Measurements from ENCODE around the gene TMEM176A. TPM values are rescaled to one million over a fixed set of nuclear protein-coding genes. Genes with fewer than 3 reads are reported as not detected.

The TMEM176A gene
- total and polyA plus RNA-seq, 8 donors, result 2.7 to 48.8 (median 5.9) TPM

- Histone ChIP-seq H3K9me3 (no peaks in the 10 kb centered on the region), H3K27me3 (peaks cover 0 to 7% of the 10 kb centered on the region in 2 donors), H3K4me1 (no peaks in the 10 kb centered on the region), H3K36me3 (no peaks in the 10 kb centered on the region), H3K4me3 (no peak overlapping the region), H3K27ac (no peak overlapping the region)
- intact Hi-C loops (cut with DNase I), result no loop called here
- ATAC-seq (no peak), DNase-seq (no peak)
- TF ChIP-seq CTCF (IDR thresholded peaks at IDR 0.05), result no peak
Measured at GRCh38 chr7:150830937-150831336, 30.4 kb downstream of the TMEM176A start.

- H3K4me1 ChIP-seq, result no peaks in the 10 kb centered on the region
- TF ChIP-seq CTCF (IDR thresholded peaks at IDR 0.05), result no peak
- H3K9me3 ChIP-seq, result no peaks in the 10 kb centered on the region
- peaks cover 0 to 7% of the 10 kb centered on the region in 2 donors for H3K27me3 ChIP-seq
- no peak overlapping the region for H3K4me3 ChIP-seq
- no peaks in the 10 kb centered on the region for H3K36me3 ChIP-seq
- no peak for ATAC-seq
- DNase-seq, result no peak
- no peak overlapping the region for H3K27ac ChIP-seq
- intact Hi-C loops (cut with DNase I), result no loop called here
Measured at GRCh38 chr7:150831851-150832250, 31.3 kb downstream of the TMEM176A start.

GRCh38 chr7:150835019-150835418 lies 34.5 kb downstream of the TMEM176A start:
- no peak for ATAC-seq
- H3K4me1 ChIP-seq, result no peaks in the 10 kb centered on the region

GRCh38 chr7:150835702-150836280 lies 35.2 kb downstream of the TMEM176A start:
- Histone ChIP-seq H3K9me3 (no peaks in the 10 kb centered on the region), H3K4me1 (no peaks in the 10 kb centered on the region), H3K4me3 (no peak overlapping the region), H3K36me3 (no peaks in the 10 kb centered on the region), H3K27me3 (peaks cover 0 to 7% of the 10 kb centered on the region in 2 donors), H3K27ac (no peak overlapping the region)
- DNase-seq, result no peak
- no peak for ATAC-seq
- TF ChIP-seq CTCF (IDR thresholded peaks at IDR 0.05), result no peak
- intact Hi-C loops (cut with DNase I), result no loop called here

More at GRCh38 chr7:150835019-150835418, 34.5 kb downstream of the TMEM176A start:
- no peak overlapping the region for H3K27ac ChIP-seq
- H3K9me3 ChIP-seq, result no peaks in the 10 kb centered on the region
- no peak overlapping the region for H3K4me3 ChIP-seq
- DNase-seq, result no peak
- TF ChIP-seq CTCF (IDR thresholded peaks at IDR 0.05), result no peak
- no peaks in the 10 kb centered on the region for H3K36me3 ChIP-seq
- H3K27me3 ChIP-seq, result peaks cover 0 to 7% of the 10 kb centered on the region in 2 donors
- intact Hi-C loops (cut with DNase I), result no loop called here

- no peak overlapping the region for H3K4me3 ChIP-seq
- no peaks in the 10 kb centered on the region for H3K36me3 ChIP-seq
- no peaks in the 10 kb centered on the region for H3K27me3 ChIP-seq
- no peak for TF ChIP-seq CTCF (IDR thresholded peaks at IDR 0.05)
- ATAC-seq (no peak), DNase-seq (no peak)
- H3K9me3 ChIP-seq, result no peaks in the 10 kb centered on the region
- intact Hi-C loops (cut with DNase I), result no loop called here
- H3K4me1 ChIP-seq, result no peaks in the 10 kb centered on the region
- H3K27ac ChIP-seq, result no peak overlapping the region
Measured at GRCh38 chr7:150838965-150839650, 38.5 kb downstream of the TMEM176A start.

All from left lung (tissue), 10 donors.